ENCODE results near the gene IFT25.

IFT25 gene

DNA sequence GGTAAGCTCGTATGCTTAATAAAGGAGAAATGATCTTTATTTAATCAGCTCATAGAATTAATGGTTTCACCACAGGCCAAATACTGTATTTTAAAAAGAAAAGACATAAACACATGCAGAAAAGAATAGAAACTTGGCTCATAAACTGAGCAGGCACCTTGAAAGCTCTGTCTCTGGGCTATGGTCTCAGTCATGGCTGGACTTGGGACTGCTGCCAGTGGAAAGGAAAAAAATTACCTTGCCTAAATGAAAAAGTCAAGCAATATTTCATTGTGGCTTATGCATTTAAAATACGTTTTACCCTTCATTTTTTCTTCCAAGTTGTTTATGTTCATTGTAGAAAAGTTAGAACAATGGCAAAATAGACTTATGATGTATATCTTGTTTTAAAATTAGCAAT lies 8.6 kb upstream of the IFT25 start:
- H3K36me3 ChIP-seq (ENCODE audit: control insufficient read depth in 2 of 2, insufficient read depth in 1 of 2, low read length in 2 of 2): peaks cover 9 to 74% of the 10 kb centered on the region in 2 experiments
- H3K4me3 ChIP-seq (ENCODE audit: low read depth, low read length): no peak overlapping the region
- H3K4me1 ChIP-seq (ENCODE audit: control insufficient read depth, insufficient read depth, low read length): no peaks in the 10 kb centered on the region
- TF ChIP-seq ZNF366 (tag by site-specific recombination; conservative IDR thresholded peaks at IDR 0.05) (no peak), HOXA7 (CRISPR knock-in tag; IDR thresholded peaks at IDR 0.05; ENCODE audit: borderline replicate concordance) (no peak), PBX3 (CRISPR knock-in tag; IDR thresholded peaks at IDR 0.05) (no peak), ZNF302 (tag by site-specific recombination; IDR thresholded peaks at IDR 0.05; ENCODE audit: low read depth) (no peak), ZNF335 (tag by site-specific recombination; conservative IDR thresholded peaks at IDR 0.05) (no peak), ZXDB (tag by site-specific recombination; IDR thresholded peaks at IDR 0.05) (no peak), ZSCAN18 (tag by site-specific recombination; IDR thresholded peaks at IDR 0.05) (no peak), GLI2 (tag by site-specific recombination; IDR thresholded peaks at IDR 0.05; ENCODE audit: borderline replicate concordance, low read depth) (no peak), SALL2 (tag by site-specific recombination; IDR thresholded peaks at IDR 0.05; ENCODE audit: borderline replicate concordance) (no peak), SCRT2 (tag by site-specific recombination; IDR thresholded peaks at IDR 0.05) (no peak), ZNF514 (tag by site-specific recombination; IDR thresholded peaks at IDR 0.05) (no peak)
- TF ChIP-seq, protein P1, sequence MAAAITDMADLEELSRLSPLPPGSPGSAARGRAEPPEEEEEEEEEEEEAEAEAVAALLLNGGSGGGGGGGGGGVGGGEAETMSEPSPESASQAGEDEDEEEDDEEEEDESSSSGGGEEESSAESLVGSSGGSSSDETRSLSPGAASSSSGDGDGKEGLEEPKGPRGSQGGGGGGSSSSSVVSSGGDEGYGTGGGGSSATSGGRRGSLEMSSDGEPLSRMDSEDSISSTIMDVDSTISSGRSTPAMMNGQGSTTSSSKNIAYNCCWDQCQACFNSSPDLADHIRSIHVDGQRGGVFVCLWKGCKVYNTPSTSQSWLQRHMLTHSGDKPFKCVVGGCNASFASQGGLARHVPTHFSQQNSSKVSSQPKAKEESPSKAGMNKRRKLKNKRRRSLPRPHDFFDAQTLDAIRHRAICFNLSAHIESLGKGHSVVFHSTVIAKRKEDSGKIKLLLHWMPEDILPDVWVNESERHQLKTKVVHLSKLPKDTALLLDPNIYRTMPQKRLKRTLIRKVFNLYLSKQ (tag by site-specific recombination; IDR thresholded peaks at IDR 0.05; ENCODE audit: borderline replicate concordance): no peak
- TF ChIP-seq, protein P2, sequence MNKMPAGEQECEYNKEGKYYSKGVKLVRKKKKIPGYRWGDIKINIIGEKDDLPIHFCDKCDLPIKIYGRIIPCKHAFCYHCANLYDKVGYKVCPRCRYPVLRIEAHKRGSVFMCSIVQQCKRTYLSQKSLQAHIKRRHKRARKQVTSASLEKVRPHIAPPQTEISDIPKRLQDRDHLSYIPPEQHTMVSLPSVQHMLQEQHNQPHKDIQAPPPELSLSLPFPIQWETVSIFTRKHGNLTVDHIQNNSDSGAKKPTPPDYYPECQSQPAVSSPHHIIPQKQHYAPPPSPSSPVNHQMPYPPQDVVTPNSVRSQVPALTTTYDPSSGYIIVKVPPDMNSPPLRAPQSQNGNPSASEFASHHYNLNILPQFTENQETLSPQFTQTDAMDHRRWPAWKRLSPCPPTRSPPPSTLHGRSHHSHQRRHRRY (tag by site-specific recombination; IDR thresholded peaks at IDR 0.05): no peak
- TF ChIP-seq, protein P3, sequence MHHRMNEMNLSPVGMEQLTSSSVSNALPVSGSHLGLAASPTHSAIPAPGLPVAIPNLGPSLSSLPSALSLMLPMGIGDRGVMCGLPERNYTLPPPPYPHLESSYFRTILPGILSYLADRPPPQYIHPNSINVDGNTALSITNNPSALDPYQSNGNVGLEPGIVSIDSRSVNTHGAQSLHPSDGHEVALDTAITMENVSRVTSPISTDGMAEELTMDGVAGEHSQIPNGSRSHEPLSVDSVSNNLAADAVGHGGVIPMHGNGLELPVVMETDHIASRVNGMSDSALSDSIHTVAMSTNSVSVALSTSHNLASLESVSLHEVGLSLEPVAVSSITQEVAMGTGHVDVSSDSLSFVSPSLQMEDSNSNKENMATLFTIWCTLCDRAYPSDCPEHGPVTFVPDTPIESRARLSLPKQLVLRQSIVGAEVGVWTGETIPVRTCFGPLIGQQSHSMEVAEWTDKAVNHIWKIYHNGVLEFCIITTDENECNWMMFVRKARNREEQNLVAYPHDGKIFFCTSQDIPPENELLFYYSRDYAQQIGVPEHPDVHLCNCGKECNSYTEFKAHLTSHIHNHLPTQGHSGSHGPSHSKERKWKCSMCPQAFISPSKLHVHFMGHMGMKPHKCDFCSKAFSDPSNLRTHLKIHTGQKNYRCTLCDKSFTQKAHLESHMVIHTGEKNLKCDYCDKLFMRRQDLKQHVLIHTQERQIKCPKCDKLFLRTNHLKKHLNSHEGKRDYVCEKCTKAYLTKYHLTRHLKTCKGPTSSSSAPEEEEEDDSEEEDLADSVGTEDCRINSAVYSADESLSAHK (tag by site-specific recombination; IDR thresholded peaks at IDR 0.05): no peak
- no peaks in the 10 kb centered on the region for H3K9me3 ChIP-seq (ENCODE audit: control insufficient read depth, insufficient read depth, low read depth, low read length)
- H3K27ac ChIP-seq (ENCODE audit: extremely low read depth, low read depth, low read length): no peak overlapping the region
- POLR2A ChIA-PET: interaction anchor here (1.3 kb wide), 1 partner anchor 8 kb away, joined by 10 read pairs; the partner anchor contains the start of genes IFT25 and LRRC42
- CTCF ChIA-PET: interaction anchor here (1.2 to 1.8 kb wide), 4 partner anchors 10 to 93 kb away, joined by 3 to 16 read pairs (median 8); no protein-coding TSS in a partner anchor

- Histone ChIP-seq H3K4me3 (ENCODE audit: low read depth, low read length) (no peak overlapping the region), H3K9me3 (ENCODE audit: control insufficient read depth, insufficient read depth, low read depth, low read length) (no peaks in the 10 kb centered on the region), H3K4me1 (ENCODE audit: control insufficient read depth, insufficient read depth, low read length) (peaks cover 5% of the 10 kb centered on the region; the same call in 1 of the 2 replicates), H3K27ac (ENCODE audit: extremely low read depth, low read depth, low read length) (no peak overlapping the region), H3K36me3 (ENCODE audit: control insufficient read depth in 2 of 2, insufficient read depth in 1 of 2, low read length in 2 of 2) (peaks cover 9 to 70% of the 10 kb centered on the region in 2 experiments)
- ChIA-PET POLR2A (no interaction called here), CTCF (interaction anchor here (0.6 to 5.7 kb wide), 2 partner anchors 91 to 130 kb away, joined by 3 to 53 read pairs; no protein-coding TSS in a partner anchor)
- TF ChIP-seq ZNF302 (tag by site-specific recombination; IDR thresholded peaks at IDR 0.05; ENCODE audit: low read depth): no peak
- TF ChIP-seq ZNF76 (tag by site-specific recombination; IDR thresholded peaks at IDR 0.05; ENCODE audit: borderline replicate concordance, low read depth): no peak
- TF ChIP-seq, protein P4, sequence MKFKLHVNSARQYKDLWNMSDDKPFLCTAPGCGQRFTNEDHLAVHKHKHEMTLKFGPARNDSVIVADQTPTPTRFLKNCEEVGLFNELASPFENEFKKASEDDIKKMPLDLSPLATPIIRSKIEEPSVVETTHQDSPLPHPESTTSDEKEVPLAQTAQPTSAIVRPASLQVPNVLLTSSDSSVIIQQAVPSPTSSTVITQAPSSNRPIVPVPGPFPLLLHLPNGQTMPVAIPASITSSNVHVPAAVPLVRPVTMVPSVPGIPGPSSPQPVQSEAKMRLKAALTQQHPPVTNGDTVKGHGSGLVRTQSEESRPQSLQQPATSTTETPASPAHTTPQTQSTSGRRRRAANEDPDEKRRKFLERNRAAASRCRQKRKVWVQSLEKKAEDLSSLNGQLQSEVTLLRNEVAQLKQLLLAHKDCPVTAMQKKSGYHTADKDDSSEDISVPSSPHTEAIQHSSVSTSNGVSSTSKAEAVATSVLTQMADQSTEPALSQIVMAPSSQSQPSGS (tag by site-specific recombination; IDR thresholded peaks at IDR 0.05; ENCODE audit: low read depth): no peak
- TF ChIP-seq ZNF140 (tag by site-specific recombination; IDR thresholded peaks at IDR 0.05): no peak
- TF ChIP-seq REPIN1 (tag by site-specific recombination; IDR thresholded peaks at IDR 0.05; ENCODE audit: low read depth): no peak
- TF ChIP-seq ZNF707 (tag by site-specific recombination; IDR thresholded peaks at IDR 0.05): no peak
- TF ChIP-seq PRDM10 (tag by site-specific recombination; IDR thresholded peaks at IDR 0.05): no peak
- no peak for TF ChIP-seq ZNF37A (tag by site-specific recombination; IDR thresholded peaks at IDR 0.05)
- TF ChIP-seq RBAK (tag by site-specific recombination; IDR thresholded peaks at IDR 0.05): no peak
Measured at GRCh38 chr1:53951697-53952096, 6.2 kb upstream of the IFT25 start.

All from HEK293 (cell line).